HL-60 (cell line): ENCODE measurements around the gene RALBP1.
"Not testable (repeated sequence)": the region's sequence is repeated elsewhere in the genome, so short reads cannot be mapped to it uniquely, and the experiment has no call there.

Experiments
- DNase-seq, 2 experiments: peaks; one replicate each; pipeline ENCODE4 v3.0.0-alpha.2; 2010 to 2020; ENCODE audit warnings: low read depth in 1 of 2, low spot score in 1 of 2
- H3K27ac ChIP-seq: fragments of 250-450 bp; sonication (Bioruptor Pico); replicated peaks from 2 replicates; pipeline ENCODE4 v1.5.1; 2020; ENCODE audit warnings: mild to moderate bottlenecking, moderate library complexity
- H3K27me3 ChIP-seq: fragments of 250-450 bp; sonication (Bioruptor Pico); 2 replicates; pipeline ENCODE4 v1.5.1; 2021; ENCODE audit warnings: mild to moderate bottlenecking, moderate library complexity; ENCODE audit not compliant: insufficient read depth, poor library complexity, severe bottlenecking
- H3K4me3 ChIP-seq: replicated peaks from 2 replicates; pipeline ENCODE4 v1.5.1; 2011; ENCODE audit warnings: mild to moderate bottlenecking, control low read depth, low read length; ENCODE audit not compliant: insufficient read depth
- CTCF ChIP-seq: IDR thresholded peaks from one replicate; pipeline ENCODE4 v1.5.1; 2011; ENCODE audit warnings: low read length, control low read depth, inconsistent platforms; ENCODE audit not compliant: insufficient read depth
- GABPA ChIP-seq: IDR thresholded peaks from 2 replicates; pipeline ENCODE4 v1.6.1; 2012; ENCODE audit warnings: low read depth
- POLR2AphosphoS5 ChIP-seq: IDR thresholded peaks from 2 replicates; pipeline ENCODE4 v1.6.1; 2012; ENCODE audit warnings: low read depth
- REST ChIP-seq: IDR thresholded peaks from 2 replicates; pipeline ENCODE4 v1.6.1; 2012; ENCODE audit warnings: low read depth; ENCODE audit not compliant: insufficient replicate concordance
- SPI1 ChIP-seq: IDR thresholded peaks from 2 replicates; pipeline ENCODE4 v1.6.1; 2012; ENCODE audit warnings: low read depth, mild to moderate bottlenecking, borderline replicate concordance

The RALBP1 gene

GRCh38 chr18:9483526-9483925, 8.2 kb downstream of the RALBP1 start:
- TF ChIP-seq SPI1 (no peak), GABPA (no peak), REST (no peak), POLR2AphosphoS5 (no peak), CTCF (no peak)
- Histone ChIP-seq H3K27me3 (no peaks in the 10 kb centered on the region), H3K4me3 (no peak overlapping the region), H3K27ac (peak overlapping the region; percentile 28)
- no peak for DNase-seq

- not testable (repeated sequence) for H3K27ac ChIP-seq, H3K4me3 ChIP-seq, DNase-seq, H3K27me3 ChIP-seq
These were observed 9.5 kb downstream of the RALBP1 start for GRCh38 chr18:9484856-9485255.

GRCh38 chr18:9488538-9488937, 13.2 kb downstream of the RALBP1 start:
- DNase-seq = peak; percentile 41 to 50
- no peaks in the 10 kb centered on the region for H3K27me3 ChIP-seq
- H3K27ac ChIP-seq = peak overlapping the region; percentile 30
- H3K4me3 ChIP-seq = no peak overlapping the region
- TF ChIP-seq GABPA = no peak
- no peak for TF ChIP-seq REST
- no peak for TF ChIP-seq CTCF
- TF ChIP-seq SPI1 = peak; percentile 46; the same call in 1 of the 2 replicates
- TF ChIP-seq POLR2AphosphoS5 = no peak

GRCh38 chr18:9494778-9495331, 19.5 kb downstream of the RALBP1 start:
- no peak for TF ChIP-seq POLR2AphosphoS5
- no peak for TF ChIP-seq SPI1
- no peak for TF ChIP-seq GABPA
- TF ChIP-seq CTCF = no peak
- no peak for TF ChIP-seq REST
- Histone ChIP-seq H3K27me3 (no peaks in the 10 kb centered on the region), H3K27ac (no peak overlapping the region; the same call in 1 of the 2 replicates), H3K4me3 (no peak overlapping the region)
- DNase-seq = no peak
